GM18520 (cell line): ENCODE measurements around the gene KIF3A.
A peak's percentile ranks its signal among the peaks of the same experiment; 100 is the strongest.

Source experiments
- ATAC-seq: cut with Tn5 transposase; IDR thresholded peaks from one replicate; pipeline ENCODE4 v1.9.1; 2021; ENCODE audit not compliant: unreplicated experiment

KIF3A gene

DNA sequence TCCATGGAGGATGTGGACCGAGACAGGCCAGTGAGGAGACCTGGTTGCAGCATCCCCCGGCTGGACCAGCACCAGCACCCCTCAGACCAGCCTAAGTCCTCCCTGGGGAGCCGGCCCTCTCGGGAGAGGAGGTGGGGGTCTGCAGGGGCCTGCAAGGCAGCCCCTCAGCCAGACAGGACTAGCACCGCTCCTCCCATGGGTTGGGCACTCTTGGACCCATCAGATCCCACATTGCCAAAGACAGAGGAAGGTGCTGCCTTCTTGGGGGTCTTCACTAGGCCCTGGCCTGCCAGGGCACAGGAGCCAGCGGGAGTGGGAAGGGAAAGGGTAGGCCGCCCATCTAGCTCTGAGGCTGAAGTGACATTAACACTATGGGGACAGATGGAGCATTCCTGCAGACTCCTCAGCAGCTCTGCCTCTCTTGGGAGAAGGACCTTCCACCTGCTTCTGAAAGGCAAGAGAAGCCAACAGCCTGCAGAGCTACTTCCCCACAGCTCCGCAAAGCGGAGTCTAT, 72.6 kb downstream of the KIF3A start:
- no peak for ATAC-seq

DNA sequence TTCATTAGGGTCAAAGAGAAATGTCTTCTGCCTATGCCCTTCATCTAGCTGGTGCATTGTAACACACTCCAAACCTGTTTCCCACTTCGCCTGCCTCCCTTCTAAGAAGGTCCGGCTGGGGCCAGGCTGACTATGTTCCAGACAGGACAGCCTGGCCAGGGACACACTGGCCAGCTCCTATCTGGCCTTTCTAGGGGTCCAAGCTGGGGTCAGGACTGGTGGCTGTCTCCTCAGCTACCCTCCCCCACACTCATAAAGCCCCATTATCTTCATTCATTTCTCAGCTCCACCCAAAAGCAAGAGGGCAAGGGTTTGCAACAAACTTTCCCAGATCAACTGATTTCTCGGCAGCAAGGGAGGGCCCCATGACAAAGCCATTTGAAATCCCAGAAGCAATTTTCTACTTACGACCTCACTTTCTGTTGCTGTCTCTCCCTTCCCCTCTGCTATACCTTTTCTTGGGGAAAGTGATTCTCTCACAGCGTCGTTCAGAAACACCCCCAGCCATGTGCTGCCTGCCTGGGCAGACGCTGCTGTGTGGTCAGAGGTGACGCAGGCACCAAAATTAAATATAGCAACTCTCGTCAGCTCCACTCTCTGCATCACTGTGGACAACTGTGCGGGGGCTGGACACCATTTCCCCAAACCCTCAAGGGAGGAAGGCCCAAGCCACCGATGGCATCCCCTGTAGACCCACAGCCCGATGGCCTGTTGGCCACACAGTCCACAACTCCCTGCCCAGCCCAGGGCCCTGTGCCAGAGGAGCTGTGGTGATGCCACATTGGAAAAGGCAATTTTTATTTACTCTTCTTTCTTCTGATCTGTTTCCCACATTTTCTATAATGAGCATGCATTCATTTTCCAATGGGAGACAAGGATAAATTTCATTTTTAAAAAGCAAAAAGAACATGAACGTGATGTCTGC, 73.3 kb downstream of the KIF3A start:
- peak; percentile 57 for ATAC-seq

DNA sequence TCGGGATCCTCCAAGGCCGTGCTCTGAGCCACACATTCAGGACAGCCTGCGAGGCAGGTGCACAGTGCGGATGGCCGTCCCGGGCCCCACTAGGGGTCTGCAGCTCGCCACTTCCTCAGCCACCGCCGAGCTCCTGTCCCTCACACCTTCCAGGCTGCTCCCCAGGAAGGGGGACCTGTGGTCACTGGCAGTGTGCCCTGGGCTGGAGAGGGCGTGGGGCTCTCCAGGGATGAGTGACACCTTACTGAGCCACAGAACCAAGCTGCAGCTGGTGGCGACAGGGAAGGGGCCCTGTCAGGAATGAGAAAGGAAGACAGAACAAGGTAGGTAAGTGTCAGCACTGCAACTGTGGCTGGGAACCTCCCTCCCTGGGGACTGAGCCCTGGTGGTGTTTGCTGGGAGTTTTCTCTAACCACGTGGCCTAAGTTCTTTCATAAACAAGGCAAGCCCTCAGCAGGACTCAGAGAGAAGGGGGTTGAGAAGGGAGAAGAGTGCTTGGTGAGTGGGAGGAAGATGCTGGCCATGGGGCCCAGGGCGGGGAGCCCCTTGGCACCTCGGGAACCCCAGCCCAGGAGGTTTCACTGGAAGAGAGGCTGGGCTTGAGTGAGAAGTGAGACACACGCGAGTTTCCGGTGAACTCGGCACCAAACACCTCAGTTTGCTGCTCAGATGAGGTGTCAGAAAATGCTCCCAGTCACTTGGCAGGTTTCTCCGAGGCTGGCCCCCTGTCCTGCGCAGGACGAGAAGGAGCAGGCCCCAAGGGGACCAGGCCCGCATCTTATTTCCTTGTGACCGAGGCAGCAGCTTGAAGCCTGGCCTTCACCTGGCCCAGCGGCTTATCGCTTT, 74.2 kb downstream of the KIF3A start:
- peak; percentile 50 for ATAC-seq

DNA sequence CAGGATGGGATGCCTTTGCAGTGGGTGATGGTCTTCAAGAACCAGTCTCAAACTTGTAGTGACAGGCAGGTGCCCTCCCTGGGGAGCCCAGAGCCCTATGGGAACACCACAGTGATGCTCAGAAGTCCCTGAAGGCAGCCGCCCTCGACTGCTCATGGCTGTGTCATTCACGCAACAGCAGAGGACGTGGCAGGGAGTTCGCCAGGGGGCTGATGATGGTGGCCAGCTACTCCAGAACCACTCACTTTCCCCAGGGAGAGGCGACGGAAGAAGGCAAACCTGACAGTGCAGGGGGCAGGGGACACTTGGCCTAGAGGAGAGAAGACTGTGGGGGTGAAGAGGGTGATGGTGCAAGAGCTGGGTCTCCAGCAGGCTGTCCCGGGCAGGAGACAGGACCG, 75.3 kb downstream of the KIF3A start:
- ATAC-seq, result no peak

DNA sequence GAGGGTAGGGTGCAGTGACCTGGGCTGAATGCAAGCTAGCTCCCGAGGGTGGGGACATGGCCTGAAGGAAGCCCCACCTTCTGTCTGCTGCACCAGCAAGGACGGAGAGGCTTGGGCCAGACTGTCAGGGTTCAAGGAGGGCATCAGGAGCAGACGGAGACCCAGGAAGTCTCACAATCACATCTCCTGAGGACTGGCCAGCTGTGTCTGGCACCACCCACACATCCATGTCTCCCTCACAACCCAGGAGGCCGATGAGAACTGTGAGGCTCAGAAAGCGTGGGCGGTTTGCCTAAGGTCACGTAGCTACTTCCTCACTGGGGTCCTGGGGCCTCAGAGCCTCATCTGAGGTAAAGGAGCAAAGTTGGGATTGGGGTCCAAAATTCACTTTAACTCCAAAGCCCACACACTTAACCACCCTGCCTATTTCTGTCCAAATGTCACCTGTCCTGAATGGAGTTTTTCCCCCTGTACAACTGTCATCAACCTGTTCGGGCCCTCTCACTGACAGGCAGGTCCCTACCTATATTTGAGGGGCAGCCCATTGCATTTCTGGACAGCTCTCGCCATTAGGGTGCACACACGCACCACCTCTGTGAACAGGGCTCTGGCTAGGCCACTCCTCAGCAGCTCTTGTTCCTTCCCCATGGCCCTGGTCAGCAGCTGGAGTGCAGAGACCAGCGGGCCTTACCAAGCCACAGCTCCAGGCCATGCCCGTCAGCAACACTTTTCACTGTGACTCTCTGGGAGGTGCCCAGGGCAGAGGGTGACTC, 75.9 kb downstream of the KIF3A start:
- ATAC-seq, result no peak

DNA sequence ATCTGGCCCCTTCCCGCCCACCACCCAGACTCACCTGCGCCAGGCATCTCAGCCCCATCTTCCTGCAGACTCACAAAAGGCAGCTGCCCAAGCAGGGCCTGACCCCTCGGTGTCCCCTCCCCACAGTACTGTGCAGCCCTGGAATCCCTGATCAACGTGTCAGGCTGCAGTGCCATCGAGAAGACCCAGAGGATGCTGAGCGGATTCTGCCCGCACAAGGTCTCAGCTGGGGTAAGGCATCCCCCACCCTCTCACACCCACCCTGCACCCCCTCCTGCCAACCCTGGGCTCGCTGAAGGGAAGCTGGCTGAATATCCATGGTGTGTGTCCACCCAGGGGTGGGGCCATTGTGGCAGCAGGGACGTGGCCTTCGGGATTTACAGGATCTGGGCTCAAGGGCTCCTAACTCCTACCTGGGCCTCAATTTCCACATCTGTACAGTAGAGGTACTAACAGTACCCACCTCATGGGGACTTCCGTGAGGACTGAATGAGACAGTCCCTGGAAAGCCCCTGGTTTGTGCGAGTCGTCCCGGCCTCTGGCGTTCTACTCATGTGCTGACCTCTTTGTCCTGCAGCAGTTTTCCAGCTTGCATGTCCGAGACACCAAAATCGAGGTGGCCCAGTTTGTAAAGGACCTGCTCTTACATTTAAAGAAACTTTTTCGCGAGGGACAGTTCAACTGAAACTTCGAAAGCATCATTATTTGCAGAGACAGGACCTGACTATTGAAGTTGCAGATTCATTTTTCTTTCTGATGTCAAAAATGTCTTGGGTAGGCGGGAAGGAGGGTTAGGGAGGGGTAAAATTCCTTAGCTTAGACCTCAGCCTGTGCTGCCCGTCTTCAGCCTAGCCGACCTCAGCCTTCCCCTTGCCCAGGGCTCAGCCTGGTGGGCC, 77.5 kb downstream of the KIF3A start:
- no peak for ATAC-seq

DNA sequence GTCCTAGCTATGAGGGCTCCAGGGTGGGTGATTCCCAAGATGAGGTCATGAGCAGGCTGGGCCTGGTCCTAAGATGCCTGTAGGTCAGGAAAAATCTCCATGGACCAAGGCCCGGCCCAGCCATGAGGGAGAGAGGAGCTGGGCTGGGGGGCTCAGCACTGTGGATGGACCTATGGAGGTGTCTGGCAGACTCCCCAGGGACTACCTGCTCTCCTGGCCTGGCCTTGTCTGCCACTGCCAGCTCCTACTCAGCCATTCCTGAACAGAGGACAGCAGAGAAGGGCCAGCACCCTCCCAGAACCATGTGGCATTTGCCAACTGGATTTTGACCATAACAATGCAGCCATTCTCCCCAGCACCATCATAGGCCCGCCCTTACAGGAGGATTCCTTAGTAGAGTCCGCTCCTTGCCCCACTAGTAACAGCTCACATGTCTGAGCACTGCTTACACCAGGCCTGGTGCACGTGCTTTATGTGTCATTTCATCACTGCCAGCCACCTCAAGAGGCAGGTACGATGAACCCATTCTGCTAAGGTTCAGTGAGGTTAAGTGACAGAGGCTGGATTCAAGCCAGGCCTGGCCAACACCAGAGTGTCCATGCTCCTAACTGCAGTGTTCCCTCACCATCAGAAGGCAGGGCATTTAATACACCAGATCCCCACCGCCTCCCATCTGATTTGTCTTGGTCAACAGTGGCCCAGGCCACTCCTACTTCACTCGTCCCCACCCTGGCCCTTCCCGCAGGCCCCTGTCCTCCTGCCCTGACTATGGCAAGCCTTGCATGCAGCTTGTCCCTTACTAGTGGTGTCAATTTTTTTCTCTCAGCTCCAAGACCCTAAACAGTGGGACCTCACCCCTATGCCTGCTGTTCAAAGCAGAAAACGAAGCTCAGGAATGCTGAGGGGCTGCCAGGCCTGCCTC, 78.7 kb downstream of the KIF3A start:
- ATAC-seq, result no peak

DNA sequence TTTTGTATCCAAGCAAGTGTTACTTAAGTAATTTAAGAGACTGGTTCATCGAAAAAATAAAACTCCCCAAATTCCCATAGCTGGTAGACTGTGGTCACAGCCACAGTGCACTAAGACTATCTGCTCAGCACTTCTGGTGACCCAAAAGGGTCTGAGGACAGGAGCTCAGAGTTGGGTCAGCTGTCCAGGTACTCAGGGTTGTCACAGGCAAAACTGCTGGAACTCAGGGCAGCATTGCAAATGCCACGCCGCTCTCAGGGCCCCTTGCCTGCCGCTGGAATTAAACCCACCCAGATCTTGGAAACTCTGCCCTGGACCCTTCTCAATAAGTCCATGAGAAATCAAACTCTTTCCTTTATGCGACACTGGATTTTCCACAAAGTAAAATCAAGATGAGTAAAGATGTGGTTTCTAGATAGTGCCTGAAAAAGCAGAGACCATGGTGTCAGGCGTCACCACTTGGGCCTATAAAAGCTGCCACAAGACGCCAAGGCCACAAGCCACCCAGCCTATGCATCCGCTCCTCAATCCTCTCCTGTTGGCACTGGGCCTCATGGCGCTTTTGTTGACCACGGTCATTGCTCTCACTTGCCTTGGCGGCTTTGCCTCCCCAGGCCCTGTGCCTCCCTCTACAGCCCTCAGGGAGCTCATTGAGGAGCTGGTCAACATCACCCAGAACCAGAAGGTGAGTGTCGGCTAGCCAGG, 79.5 kb downstream of the KIF3A start, which contains the start of gene IL13:
IL13 (plus strand) TSS at position 498 of the 705 bp plus-strand sequence; CDS start at position 512, 14 bp downstream.
- no peak for ATAC-seq

DNA sequence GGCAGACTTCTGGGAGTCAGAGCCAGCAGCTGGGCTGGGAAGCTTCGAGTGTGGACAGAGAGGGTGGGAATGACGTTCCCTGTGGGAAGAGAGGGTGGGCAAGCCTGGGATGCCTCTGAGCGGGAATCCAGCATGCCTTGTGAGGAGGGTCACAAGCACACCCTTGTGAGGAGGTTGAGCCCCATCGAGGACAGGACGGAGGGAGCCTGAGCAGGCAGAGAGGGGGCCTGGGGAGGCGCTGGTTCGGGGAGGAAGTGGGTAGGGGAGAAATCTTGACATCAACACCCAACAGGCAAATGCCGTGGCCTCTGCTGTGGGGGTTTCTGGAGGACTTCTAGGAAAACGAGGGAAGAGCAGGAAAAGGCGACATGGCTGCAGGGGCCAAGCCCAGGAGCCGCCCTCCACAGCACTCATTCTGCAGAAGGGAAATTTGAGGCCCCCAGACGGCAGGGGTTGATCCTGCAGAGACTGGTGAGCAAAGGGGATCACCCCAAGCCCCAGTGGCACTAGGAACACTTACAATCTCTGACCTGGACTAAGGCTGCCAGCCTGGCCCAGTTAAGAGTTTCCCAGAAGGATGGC, 80.5 kb downstream of the KIF3A start:
- no peak for ATAC-seq

DNA sequence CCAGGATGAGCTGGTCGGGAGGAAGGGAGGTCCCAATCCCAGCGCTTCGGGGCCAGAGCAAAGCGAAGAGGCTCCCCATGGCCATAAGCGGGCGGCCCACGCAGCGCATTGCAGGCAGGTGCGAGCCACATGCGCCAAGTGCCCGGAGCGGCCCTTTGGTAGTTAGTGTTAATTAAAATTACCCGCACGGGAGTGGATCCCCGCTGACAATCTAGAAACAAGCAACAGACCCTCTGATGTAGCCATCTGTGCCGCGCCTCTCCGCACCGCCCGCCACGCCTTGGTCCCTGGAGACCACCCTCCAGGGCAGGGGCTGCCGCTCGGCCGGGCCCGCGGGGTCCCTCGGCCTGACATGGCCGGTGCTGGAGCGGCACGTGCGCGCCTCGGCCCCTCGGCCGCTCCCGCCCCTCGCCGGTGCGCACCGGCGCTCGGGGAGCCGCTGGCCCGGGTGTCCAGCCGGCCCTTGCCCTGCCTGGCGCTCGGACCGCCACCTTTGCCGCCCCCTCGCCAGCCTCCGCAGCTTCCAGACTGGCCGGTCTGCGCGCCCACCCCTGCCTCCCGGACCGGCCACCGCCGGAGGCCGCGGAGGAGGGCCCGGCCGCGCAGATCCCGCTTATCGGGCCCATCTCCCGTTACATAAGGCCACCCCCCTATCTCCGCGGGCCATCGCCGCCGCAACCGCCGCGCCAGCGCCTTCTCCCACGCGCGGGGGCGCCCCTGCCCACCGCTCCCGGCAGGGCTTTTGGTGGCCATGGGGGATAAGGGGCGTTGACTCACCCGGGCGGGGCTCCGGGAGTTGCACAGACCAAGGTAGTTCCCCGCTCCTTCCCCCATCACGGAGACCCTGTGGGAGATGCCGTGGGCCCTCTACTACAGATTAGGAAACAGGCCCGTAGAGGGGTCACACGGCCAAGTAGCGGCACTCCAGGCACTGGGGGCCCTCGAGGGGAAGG, 81.2 kb downstream of the KIF3A start:
- ATAC-seq, result no peak

DNA sequence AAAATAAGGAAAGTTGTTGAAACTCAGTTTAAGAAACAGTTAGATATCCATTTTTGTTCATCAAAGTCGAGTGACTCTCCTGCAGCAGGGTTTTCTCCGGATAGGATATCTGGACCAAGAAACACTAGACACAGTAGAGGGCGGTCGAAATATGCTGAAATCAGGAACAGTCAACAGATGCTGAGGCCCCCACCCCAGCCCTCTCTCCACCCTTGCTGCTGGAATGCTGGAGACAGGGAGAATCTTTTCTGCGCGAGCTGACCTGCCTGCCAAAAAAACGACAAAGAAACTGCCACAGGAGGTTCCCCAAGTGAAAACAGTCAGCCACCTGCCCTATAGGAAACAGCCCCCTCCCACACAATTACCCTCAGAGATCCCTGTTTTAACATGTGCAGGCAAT, 83.6 kb downstream of the KIF3A start:
- ATAC-seq, result no peak

DNA sequence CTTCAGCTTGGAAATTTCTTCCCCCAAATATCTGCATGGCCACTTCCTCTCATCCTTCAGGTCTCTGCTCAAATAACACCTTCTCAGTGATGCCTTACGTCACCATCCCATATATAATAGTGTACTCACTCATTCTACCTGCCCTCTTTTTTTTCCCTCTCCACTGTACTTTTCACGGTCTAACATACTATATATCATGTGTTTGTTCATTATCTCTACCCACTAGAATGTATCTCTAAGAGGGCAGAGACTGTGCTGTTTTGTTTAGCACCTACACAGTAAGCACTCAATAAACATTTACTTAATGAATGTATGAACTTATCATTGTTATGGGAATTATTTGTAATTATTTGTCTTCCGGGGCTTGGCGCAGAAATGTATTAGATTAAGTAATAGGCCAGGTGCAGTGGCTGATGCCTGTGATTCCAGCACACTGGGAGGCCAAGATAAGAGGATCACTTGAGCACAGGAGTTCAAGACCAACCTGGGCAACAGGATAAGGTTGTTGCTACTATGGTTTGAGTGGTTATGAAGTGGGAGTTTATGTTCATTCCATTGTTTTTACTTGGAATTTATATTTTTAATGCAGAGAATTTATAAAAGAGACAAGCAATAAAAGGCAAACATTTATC, 85.4 kb downstream of the KIF3A start:
- ATAC-seq, result no peak

DNA sequence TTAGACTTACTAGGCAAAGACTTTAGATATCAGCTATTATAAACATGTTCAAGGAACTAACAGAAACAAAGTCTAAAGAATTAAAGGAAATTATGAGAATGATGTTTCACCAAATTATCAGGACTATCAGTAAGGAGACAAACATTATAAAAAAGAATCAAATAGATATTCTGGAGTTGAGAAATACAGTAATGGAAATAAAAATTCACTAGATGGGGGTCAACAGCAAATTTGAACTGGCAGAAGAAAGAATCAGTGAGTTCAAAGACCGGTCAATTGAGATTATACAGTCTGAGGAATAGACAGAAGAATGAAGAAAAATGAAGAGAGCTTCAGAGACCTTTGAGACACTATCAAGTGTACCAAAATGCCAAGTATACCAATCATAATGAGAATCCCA, 89.0 kb downstream of the KIF3A start:
- no peak for ATAC-seq

DNA sequence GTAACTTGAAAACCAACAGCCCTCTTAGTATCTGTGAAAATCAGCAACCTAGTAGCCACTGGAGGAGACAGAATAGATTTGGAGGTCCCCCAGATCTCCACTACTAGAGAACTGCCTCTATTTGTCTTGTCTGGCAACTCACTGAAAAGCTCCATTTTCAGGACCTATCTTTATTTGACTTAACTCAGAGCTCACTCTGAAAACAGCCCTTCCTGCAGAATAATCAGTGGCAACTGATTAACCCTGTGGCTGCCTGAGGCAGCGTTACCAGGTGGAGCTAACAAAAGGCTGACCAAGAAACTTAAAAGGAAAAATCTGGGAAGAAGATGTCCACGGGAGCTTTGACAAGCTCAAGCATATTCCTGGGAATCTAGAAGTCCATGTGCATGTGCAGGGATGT, 89.9 kb downstream of the KIF3A start:
- no peak for ATAC-seq

DNA sequence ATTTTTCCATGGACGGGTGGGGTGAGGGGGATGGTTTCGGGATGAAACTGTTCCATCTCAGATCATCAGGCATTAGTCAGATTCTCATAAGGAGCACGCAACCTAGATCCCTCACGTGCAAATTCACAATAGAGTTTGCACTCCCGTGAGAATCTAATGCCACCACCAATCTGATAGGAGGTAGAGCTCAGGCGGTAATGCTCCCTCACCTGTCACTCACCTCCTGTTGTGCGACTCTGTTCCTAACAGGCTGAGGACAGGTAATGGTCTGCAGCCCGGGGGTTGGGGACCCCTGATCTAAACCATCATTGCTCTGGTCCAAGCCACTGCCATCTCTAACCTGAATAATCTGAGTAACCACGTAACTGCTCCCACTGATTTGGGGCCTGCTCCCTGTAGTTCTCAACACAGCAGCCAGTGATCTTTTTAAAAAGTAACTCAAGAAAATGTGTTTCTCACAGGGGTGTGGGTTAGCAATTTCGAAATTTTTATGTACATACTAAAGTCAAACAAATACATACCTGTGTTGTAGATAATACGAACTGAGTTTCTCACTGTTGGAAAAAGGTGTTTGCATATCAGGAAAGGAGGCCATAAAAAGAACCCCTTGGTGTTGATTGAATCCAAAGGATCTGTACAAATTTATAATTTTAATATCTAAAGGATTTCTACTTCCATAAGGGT, 90.6 kb downstream of the KIF3A start:
- ATAC-seq, result no peak

DNA sequence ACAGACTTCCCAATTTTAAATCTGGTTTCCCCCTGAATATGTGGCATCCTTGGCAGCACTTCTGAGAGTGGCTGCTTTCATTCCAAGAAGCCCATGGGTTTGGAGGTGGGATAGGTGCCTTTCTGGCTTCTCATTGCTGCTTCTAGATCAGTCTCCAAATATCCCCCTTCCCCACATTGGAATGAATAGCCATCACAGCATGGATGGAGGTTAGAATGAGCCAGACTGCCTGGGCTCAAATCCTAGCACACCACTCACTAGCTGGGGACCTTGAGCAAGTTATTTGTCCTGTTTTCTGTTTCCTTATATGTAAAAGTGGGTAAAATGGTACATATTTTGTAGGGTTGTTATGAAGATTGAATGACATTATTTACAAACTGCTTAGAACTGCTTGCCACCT, 93.2 kb downstream of the KIF3A start:
- ATAC-seq, result no peak
